AG04449 (cell line): ENCODE data around the gene SDK2.

Experiments used
- CTCF ChIA-PET: fragments of 350-600 bp; formaldehyde crosslinking; extraction: SDS; loops from one replicate; lab custom pipeline; 2021; ENCODE audit warnings: antibody characterized with exemption; lab: Yijun Ruan, JAX
- POLR2A ChIA-PET: fragments of 400-600, 350-600 bp; formaldehyde crosslinking; extraction: SDS; loops from one replicate; lab custom pipeline; 2020; ENCODE audit warnings: antibody characterized with exemption, inconsistent platforms; lab: Yijun Ruan, JAX
- DNase-seq: peaks from one replicate; pipeline ENCODE4 v3.0.0-alpha.2; 2010; ENCODE audit warnings: low read depth, low spot score
- H3K4me3 ChIP-seq: 2 replicates; pipeline ENCODE4 v1.5.1; 2011; ENCODE audit warnings: low read depth, mild to moderate bottlenecking, control low read depth, low read length
- TF ChIP-seq, protein P1 (sequence below): IDR thresholded peaks from one replicate; pipeline ENCODE4 v1.5.1; 2011; ENCODE audit warnings: mild to moderate bottlenecking, moderate library complexity, low read length, control low read depth, inconsistent platforms; ENCODE audit not compliant: insufficient read depth; ENCODE audit errors: missing control alignments

The SDK2 gene

DNA sequence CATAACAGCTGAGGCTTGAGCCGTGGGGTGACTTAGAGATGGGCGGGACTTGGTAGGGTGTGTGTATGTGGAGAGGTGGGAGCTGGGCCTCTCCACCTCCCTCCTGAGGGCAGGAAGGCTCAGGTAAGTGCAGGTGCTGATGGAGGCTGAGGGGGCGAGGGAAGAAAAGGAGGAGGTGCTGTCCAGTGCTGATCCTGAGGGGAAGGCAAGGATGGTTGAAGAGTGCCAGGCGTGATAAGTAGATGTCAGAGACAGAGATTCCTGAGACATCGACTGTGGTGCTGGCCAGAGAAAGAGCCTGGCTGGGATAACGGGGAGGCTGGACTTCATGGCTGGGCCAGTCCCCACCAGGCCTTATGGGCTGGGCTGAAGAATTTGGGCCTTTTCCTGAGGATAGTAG, 159.1 kb downstream of the SDK2 start:
- TF ChIP-seq, protein P1, sequence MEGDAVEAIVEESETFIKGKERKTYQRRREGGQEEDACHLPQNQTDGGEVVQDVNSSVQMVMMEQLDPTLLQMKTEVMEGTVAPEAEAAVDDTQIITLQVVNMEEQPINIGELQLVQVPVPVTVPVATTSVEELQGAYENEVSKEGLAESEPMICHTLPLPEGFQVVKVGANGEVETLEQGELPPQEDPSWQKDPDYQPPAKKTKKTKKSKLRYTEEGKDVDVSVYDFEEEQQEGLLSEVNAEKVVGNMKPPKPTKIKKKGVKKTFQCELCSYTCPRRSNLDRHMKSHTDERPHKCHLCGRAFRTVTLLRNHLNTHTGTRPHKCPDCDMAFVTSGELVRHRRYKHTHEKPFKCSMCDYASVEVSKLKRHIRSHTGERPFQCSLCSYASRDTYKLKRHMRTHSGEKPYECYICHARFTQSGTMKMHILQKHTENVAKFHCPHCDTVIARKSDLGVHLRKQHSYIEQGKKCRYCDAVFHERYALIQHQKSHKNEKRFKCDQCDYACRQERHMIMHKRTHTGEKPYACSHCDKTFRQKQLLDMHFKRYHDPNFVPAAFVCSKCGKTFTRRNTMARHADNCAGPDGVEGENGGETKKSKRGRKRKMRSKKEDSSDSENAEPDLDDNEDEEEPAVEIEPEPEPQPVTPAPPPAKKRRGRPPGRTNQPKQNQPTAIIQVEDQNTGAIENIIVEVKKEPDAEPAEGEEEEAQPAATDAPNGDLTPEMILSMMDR, result no peak
- ChIA-PET POLR2A (no interaction called here), CTCF (no interaction called here)
- no peak for DNase-seq
- no peak overlapping the region for H3K4me3 ChIP-seq

- no peak for DNase-seq
- ChIA-PET POLR2A (no interaction called here), CTCF (no interaction called here)
- TF ChIP-seq, protein P1, result no peak
- H3K4me3 ChIP-seq, result no peak overlapping the region
These were observed 161.4 kb downstream of the SDK2 start for GRCh38 chr17:73482894-73483293.

DNA sequence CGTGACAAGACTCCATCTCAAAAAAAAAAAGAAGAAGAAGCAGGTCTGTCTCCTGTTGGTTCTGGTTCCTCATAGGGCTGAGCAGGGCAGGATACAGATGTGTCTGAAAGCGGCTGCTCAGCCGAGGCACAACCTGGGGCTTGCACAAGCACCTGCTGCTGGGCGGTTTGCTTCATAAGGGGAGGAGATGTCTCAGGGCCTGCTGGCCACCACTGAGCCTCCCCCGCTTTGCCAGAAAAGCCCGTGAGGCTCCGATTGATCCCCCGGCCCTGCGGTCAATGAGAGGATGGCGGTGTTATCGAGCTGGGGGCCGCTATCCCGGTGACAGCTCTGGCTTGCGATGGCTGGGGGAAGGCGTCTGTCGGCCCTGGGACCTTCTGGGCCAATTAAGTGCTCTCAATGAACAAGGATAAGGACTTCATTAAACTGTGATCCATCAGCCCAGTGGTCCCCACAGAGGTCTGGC, 162.0 kb downstream of the SDK2 start:
- ChIA-PET POLR2A (no interaction called here), CTCF (no interaction called here)
- no peak overlapping the region for H3K4me3 ChIP-seq
- no peak for DNase-seq
- TF ChIP-seq, protein P1, result no peak

- H3K4me3 ChIP-seq, result no peak overlapping the region
- DNase-seq, result no peak
- CTCF ChIA-PET, result no interaction called here
- TF ChIP-seq, protein P1, result no peak
- POLR2A ChIA-PET, result no interaction called here
These were observed 162.6 kb downstream of the SDK2 start for GRCh38 chr17:73481676-73482075.

GRCh38 chr17:73480740-73481139, 163.5 kb downstream of the SDK2 start:
- ChIA-PET CTCF (no interaction called here), POLR2A (no interaction called here)
- H3K4me3 ChIP-seq, result no peak overlapping the region
- DNase-seq, result no peak
- TF ChIP-seq, protein P1, result no peak

GRCh38 chr17:73478768-73479424, 165.3 kb downstream of the SDK2 start:
- no peak overlapping the region for H3K4me3 ChIP-seq
- CTCF ChIA-PET, result no interaction called here
- TF ChIP-seq, protein P1, result no peak
- POLR2A ChIA-PET, result no interaction called here
- no peak for DNase-seq
